MV-4-11 (cell line): Measurements from ENCODE around the gene MARVELD1.
A peak's percentile ranks its signal among the peaks of the same experiment; 100 is the strongest.

Experiments
- DNase-seq: peaks from one replicate; lab custom pipeline; 2025; lab: John Stamatoyannopoulos, UW

MARVELD1 gene

DNA sequence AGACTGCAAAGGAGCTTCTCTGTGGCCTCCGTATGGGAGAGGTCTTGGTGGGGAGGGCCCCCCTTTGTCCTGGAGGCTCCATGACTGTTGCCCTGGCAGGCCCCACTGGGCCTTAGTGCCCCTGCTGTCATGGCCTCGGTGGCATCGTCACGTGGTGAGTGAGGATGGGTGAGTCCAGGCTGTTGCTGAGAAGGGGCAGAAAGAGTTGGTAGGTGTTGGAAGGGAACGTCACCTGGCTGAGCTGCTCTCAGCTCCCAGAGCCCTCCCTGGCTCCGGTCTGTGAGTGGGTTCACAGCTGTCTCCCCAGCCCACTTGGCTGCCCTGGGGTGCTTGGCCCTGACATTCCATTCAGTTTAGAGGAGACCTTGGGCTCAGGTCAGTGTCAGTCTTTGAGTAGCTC lies 42.2 kb downstream of the MARVELD1 start:
- DNase-seq: no peak

DNA sequence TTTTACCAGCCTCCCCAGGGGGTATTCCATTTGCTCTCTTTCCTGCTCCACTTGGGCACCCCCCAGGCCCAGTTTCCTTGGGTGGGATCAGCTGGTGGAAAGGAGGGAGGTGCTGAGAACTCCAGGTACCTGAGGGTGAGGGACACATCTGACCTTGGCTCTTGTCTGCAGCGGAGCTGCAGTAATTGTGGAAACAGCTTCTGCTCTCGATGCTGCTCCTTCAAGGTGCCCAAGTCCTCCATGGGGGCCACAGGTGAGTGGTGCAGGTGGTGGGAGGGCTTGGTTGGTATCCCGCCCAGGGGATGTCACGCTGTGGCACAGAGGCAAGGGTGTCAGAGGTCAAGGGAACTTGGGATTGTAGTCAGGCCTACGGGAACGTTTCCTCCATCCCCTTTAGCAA lies 43.9 kb downstream of the MARVELD1 start:
- DNase-seq: no peak

DNA sequence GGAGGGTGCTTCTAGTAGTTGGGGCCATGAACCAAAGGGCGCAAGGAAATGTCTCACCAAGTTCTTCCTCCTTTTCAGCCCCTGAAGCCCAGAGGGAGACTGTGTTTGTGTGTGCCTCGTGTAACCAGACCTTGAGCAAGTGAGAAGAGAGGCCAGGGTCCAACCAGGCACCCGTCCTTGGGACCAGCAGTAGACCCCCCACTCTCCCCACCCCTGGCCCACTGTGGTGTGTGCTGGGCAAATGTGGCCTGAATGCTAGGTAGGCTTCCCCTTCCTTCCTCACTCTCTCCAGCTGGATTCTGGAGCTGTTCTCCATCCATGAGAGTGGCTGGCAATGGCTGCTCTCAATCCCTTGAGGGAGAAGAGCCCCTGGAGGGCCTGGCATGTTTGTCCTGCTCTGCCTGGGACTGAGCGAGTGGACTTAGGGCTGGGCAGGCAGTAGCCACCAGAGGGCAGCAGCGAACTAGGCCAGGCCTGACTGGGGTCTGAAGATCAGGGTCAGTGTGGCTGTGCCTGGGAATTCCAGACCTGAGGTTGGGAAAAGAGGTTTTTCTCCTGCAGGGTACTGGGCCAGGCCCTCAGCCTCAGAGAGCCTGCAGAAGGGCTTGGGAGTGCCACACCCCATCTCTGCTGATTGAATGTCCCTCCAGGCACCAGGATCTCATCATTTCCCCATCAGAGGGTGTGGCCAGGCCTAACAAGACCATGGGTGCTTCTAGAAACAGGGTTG lies 45.8 kb downstream of the MARVELD1 start:
- peak; percentile 17 for DNase-seq

DNA sequence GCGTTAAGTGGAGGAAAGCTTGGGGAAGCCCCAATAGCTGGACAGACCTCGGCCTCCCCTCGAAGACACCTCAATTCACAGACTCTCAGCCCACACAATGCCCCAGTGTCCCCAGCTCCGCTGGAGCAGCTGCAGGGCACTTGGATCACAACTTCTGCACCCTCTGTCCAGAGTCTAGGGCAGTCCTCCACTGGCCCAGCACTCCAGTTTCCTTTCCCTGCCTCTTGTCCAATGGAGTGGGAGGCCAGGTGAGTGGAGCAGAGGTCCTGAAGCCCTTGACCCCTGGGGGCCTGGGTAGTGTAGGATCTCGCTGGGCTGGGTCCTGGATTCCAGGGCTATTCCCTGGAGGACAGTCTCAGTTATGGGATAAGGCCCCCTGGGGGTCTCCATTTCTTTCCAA lies 46.4 kb downstream of the MARVELD1 start:
- no peak for DNase-seq

DNA sequence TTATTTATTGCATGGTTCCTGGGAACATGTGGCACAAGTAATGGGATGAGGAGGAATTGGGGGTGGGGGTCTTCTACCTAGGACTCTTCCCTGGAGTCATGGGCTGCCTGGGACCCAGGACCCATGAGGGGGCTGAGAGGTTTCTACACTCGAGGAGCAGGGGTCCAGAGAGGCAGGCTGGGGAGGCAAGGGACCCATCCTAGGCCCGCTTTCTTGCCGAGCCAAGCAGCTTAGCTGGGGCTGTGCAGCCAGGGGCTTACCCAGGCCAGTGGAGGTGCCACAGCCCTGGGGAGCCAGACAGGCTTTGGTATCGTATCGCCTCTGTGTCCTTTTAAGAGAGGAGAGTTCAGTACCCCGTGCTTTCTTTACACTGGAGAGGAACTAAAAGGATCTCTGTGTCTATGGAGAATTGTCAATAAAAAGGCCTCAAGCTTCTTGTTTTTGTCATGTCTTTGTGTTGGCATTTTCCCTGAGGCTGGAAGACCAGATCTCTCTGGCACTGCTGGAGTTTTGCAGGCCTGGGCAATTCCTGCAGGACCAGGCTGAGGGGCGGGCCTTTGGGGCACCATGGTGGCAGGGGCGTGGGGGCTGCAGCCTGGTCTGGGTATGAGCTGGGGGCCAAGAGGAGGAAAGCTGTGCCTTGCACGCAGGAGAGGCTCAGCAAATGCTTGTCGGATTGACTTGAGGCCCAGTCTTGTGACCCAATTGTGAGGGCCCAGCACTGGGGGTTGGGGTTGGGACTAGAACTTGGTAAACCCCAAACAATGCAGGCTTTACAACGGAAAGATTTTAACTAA lies 47.1 kb downstream of the MARVELD1 start:
- no peak for DNase-seq

DNA sequence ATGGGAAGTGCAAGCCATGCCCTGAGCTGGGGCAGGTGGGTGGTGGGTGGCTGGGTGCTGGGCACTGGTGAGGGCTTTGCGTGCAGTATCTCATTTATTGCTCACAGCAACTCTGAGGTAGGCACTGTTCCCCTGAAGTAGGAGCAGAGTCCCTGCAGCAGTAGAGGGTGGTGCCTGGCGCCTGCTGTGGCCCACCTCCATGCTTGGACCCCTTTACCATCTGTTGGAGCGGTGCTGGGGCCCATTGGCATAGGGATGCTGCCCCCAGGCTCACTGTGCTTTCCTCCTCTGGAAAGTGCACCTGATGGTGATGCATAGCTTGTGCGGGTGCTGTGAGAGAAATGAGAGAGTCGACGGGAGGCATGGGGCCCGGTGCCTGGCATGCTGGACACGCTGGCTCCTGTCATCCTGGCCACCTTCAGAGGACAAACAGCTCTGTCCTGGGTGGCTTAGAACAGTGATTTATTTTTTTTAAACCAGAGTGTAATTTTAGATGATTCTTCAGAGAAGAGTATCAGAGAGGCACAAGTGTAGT lies 47.9 kb downstream of the MARVELD1 start:
- no peak for DNase-seq

DNA sequence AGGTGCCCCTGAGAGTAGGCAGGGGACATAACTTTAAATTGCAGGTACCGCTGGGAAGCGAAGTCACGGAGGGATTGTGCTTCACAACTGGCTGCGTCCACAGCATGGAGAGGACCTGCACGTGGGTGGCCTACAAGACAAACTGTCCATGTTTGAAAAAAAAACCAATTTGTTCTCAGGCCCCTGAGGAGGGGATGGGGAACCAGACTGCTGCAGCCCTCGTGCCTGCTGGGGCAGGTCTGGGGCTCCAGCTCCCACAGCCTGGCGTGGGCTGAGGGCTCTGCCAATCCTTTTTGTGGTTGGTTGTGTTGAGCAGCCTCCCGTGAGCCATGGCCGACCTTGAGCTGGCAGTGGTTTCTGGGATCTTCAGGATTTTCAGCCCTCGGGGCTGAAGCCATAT lies 48.5 kb downstream of the MARVELD1 start:
- DNase-seq: no peak

DNA sequence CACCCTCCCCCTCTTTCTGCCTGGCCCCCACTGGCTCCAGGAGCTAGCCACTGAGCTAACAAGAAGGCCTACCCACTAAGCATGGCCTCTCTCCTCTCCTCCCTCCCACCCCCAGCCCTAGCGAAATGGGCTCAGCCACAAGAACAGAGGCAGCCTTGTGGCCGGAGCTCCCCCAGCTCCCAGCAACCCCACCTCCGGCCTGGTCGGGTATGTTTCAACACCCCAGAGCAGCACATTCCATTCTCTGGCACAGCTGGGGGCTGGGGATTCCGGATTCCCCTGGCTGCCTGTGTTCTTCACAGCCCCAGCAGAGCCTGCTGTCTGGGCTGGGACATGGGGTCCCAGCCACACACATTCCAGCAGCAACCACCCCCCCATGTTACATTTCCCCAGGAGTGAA lies 49.3 kb downstream of the MARVELD1 start:
- no peak for DNase-seq

DNA sequence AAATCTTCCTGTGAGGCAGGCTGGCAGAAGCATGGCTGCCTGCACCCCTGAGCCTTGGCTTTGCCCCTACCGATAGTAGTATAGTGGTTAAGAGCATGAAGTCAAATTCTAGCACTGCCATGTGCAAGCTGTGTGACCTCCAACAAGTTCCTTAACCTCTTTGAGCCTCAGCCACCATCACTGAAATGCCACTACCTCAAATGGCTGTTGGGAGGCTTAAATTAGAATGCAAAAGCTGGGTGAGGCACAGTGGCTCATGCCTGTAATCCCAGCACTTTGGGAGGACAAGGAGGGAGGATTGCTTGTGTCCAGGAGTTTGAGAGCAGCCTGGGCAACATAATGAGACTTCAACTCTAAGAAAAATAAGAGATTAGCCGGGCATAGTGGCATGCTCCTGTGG lies 49.9 kb downstream of the MARVELD1 start:
- no peak for DNase-seq

DNA sequence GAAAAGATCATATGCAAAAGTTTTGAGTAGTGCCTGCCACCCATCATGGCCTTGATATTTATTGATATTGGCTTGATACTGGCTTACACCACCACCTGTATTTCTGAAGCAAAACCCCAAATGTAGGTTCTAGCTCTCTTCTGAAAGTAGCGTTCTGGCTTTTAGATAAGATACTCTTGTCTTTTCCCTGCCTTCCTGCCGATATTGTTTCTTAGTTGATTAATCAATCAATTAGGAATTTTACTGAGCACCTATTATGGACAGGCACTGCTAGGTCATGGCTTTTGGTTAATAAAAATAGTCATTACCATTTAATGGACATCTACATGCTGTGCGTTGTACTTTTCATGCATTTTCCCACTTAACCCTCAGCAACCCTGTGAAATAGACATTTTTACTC lies 50.4 kb downstream of the MARVELD1 start:
- DNase-seq: no peak

DNA sequence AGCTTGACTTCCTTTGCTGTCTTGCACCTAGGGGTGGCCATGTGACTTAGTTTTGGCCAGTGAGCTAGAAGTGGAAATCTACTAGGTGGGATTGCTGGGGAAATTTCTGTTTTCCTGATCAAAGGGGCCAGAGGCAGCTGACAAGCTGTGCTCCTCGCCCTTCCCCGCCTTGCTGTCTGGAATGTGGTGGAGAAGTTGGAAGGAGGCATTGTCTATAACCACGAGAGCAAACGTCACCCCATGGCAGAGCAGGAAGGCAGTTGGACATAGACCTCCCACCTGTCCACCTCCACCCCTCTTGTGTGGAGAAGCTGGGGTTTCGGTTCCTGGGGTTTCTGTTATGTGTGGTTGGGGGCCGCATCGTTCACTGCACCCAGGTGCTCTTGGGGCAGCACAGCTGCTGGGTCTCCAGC lies 51.0 kb downstream of the MARVELD1 start:
- DNase-seq: no peak

DNA sequence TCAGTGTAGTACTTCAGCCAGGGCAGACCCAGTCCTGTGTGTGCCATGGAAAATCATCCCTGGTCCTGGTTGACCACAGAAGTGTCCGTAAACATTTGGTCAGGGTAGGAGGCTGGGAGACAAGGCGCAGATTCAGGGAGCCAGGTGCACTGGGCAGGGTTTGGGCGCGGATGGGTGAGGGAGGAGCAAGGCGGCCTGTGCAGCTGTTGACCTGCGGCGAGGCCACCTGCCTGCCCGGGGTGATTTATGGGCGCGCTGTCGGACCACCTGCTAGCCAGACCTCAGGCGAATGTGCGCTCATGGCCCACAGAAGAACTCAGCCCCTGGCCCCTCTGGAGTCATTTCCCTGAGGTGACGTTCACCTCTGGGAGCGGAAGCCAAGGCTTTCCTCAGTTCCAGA lies 51.7 kb downstream of the MARVELD1 start:
- no peak for DNase-seq

DNA sequence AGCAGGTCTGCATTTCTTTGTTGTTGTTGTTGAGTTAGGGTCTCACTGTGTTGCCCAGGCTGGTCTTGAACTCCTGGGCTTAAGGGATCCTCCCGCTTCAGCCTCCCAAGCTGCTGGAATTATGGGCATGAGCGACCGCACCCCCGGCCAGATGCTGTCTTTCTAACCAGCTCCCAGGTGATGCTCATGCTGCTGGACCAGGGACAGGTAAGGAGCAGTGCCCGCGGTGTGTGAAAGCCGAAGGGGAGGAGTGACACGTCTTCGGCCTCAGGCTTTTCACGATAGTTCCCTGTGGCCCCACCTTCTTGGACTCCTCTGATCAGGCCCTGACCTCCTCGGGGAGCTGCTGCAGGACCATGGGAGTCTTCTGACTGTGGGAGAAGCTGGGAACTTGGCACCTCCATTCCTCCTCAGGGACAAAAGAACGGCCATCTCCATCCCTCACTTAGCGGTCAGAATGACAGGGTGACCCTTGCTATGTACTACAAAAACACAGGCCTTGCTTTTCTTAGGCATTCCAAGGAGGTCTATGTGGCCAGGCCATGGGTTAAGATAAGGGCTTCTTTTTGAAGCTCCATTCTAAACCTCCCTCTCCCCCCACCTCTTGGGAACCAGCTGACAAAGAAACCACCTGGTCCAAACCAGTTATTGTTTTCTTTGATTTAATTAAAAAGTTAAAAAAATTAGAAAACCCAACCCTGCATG lies 52.7 kb downstream of the MARVELD1 start:
- no peak for DNase-seq

DNA sequence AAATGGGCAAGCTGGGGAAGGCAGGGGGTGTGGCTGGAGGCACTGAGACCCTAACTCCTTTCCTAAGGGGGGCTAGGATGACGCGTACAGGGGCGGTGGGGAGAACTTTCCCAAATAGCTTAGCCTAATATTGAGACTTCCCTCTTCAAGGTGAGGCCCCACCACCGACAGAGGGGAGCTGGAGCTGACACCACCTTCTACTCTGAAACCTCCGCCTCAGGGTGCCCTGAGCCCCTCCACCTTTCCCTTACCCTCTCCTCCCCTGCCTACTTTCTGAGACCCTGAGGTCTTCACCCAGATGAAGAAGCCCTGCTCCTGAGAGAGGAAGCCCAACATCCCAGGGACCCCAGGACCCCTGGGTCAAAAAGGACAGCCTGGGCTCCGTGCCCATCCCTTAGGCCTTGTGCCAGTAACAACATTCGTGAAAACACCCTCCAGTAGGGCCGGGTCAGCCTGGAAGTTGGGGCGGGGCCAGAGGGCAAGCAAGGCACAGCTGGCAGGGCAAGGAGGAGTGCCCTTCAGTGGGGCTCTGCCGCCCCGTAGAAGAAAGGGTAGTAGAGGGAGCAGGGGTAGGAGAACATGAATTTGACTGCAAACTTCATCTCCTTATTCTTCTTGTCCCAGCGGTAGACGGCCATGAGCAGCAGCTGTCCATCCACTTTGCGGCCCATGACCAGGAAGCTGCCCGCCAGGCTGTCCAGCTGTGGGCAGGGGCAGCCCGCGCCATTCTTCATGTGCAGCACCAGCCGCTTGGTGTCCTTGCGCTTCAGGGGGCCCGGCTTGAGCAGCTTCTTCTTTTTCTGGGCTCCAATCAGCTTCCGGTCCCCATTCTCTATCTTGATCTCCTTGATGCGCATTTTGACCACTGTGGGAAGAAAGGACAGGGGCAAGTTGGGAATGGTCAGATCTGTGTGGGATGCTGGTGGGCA lies 53.7 kb downstream of the MARVELD1 start:
- DNase-seq: no peak
